DOHH2 (cell line): ENCODE data around the gene ZSCAN5B.

ENCODE experiments used
- CTCF ChIP-seq: fragments of 200-600 bp; sonication (generic); IDR thresholded peaks from one replicate; pipeline ENCODE4 v1.5.1; 2014; ENCODE audit warnings: antibody characterized with exemption, mild to moderate bottlenecking, low read depth, low read length; ENCODE audit not compliant: poor library complexity, severe bottlenecking
- EZH2phosphoT487 ChIP-seq: fragments of 200-600 bp; sonication (generic); IDR thresholded peaks from 2 replicates; pipeline ENCODE4 v1.6.1; 2017; ENCODE audit warnings: borderline replicate concordance, mild to moderate bottlenecking, antibody characterized with exemption, low read length, moderate library complexity, mixed read lengths

GRCh38 chr19:56217039-56217949, 19.7 kb upstream of the ZSCAN5B start:
- TF ChIP-seq CTCF (no peak), EZH2phosphoT487 (no peak)
